Colon (tissue), 2 donors: Measurements from ENCODE around the gene SLC13A2.
"Not testable (repeated sequence)": the region's sequence is repeated elsewhere in the genome, so short reads cannot be mapped to it uniquely, and the experiment has no call there.

ENCODE experiments used
- FAIRE-seq: peaks from 2 replicates; lab custom pipeline; 2012; peaks lifted over from hg19 to GRCh38; lab: Jason Lieb, UNC
- donor health status: control.
- donor health status: control.

SLC13A2 gene

GRCh38 chr17:28473542-28473941, at the start of gene SLC13A2:
Gene SLC13A2 (plus strand): TSS chr17:28473644. CDS start chr17:28473713, 69 bp downstream.
- FAIRE-seq: no peak

GRCh38 chr17:28425206-28425605, 48.2 kb upstream of the SLC13A2 start:
- no peak for FAIRE-seq

GRCh38 chr17:28426081-28426519, 47.3 kb upstream of the SLC13A2 start:
- no peak for FAIRE-seq

- FAIRE-seq: no peak
Measured at GRCh38 chr17:28427371-28427770, 46.1 kb upstream of the SLC13A2 start.

GRCh38 chr17:28427982-28428381, 45.5 kb upstream of the SLC13A2 start:
- FAIRE-seq: not testable (repeated sequence)

GRCh38 chr17:28433721-28434120, 39.7 kb upstream of the SLC13A2 start:
- no peak for FAIRE-seq

- not testable (repeated sequence) for FAIRE-seq
Measured at GRCh38 chr17:28434326-28434725, 39.1 kb upstream of the SLC13A2 start.

- FAIRE-seq: no peak
Measured at GRCh38 chr17:28443901-28444638, 29.4 kb upstream of the SLC13A2 start.

- no peak for FAIRE-seq
Measured at GRCh38 chr17:28446716-28447395, 26.6 kb upstream of the SLC13A2 start.

- no peak for FAIRE-seq
Measured at GRCh38 chr17:28447396-28447760, 26.1 kb upstream of the SLC13A2 start.

- no peak for FAIRE-seq
Measured at GRCh38 chr17:28449859-28450258, 23.6 kb upstream of the SLC13A2 start.

GRCh38 chr17:28457890-28458289, 15.6 kb upstream of the SLC13A2 start:
- no peak for FAIRE-seq

- FAIRE-seq: not testable (repeated sequence)
Measured at GRCh38 chr17:28458881-28459280, 14.6 kb upstream of the SLC13A2 start.

- FAIRE-seq: no peak
Measured at GRCh38 chr17:28460901-28461300, 12.5 kb upstream of the SLC13A2 start.

- no peak for FAIRE-seq
Measured at GRCh38 chr17:28466001-28466400, 7.4 kb upstream of the SLC13A2 start.

GRCh38 chr17:28466521-28467048, 6.9 kb upstream of the SLC13A2 start:
- FAIRE-seq: no peak

GRCh38 chr17:28467456-28468025, 5.9 kb upstream of the SLC13A2 start:
- FAIRE-seq: no peak

GRCh38 chr17:28468033-28468735, 5.3 kb upstream of the SLC13A2 start:
- FAIRE-seq: not testable (repeated sequence)

GRCh38 chr17:28468781-28469180, 4.7 kb upstream of the SLC13A2 start:
- no peak for FAIRE-seq

GRCh38 chr17:28469376-28469775, 4.1 kb upstream of the SLC13A2 start:
- no peak for FAIRE-seq

- no peak for FAIRE-seq
Measured at GRCh38 chr17:28470266-28470913, 3.1 kb upstream of the SLC13A2 start.

- no peak for FAIRE-seq
Measured at GRCh38 chr17:28470914-28471366, 2.5 kb upstream of the SLC13A2 start.
